SK-N-SH (cell line): ENCODE data around the gene LAGE3.

Experiments used
- CHD2 ChIP-seq: fragments of 150-350 bp; IDR thresholded peaks from 2 replicates; pipeline ENCODE4 v1.6.1; 2018; ENCODE audit warnings: low read length; ENCODE audit not compliant: partially characterized antibody
- CTCF ChIP-seq: fragments of 200-600 bp; sonication (generic); IDR thresholded peaks from 2 replicates; pipeline ENCODE4 v1.6.1; 2017; ENCODE audit warnings: antibody characterized with exemption, mild to moderate bottlenecking, moderate library complexity
- EP300 ChIP-seq, 2 experiments: IDR thresholded peaks; 2 replicates each; pipeline versions ENCODE4 v1.4.0 to v1.6.1; 2012; ENCODE audit warnings: borderline replicate concordance in 1 of 2, low read depth in 1 of 2, low read length in 1 of 2
- FOXJ3 ChIP-seq: sonication (generic); formaldehyde crosslinking; IDR thresholded peaks from 2 replicates; pipeline ENCODE4 v1.5.1; 2020; ENCODE audit warnings: mild to moderate bottlenecking, missing genetic modification reagents
- MAX ChIP-seq: IDR thresholded peaks from 2 replicates; pipeline ENCODE4 v1.4.0; 2012; ENCODE audit warnings: low read depth
- PBX3 ChIP-seq: IDR thresholded peaks from 2 replicates; pipeline ENCODE4; 2012
- POLR2AphosphoS5 ChIP-seq: IDR thresholded peaks from 2 replicates; pipeline ENCODE4 v1.6.1; 2012; ENCODE audit warnings: low read depth, low read length
- REST ChIP-seq: IDR thresholded peaks from 2 replicates; pipeline ENCODE4 v1.6.1; 2012; ENCODE audit warnings: mild to moderate bottlenecking, low read depth, low read length, moderate library complexity
- SMC3 ChIP-seq: IDR thresholded peaks from 2 replicates; pipeline ENCODE4 v1.6.1; 2012; ENCODE audit warnings: low read depth, low read length, improper control_type of control experiment
- TAF1 ChIP-seq: IDR thresholded peaks from 2 replicates; pipeline ENCODE4 v1.6.1; 2012; ENCODE audit warnings: low read depth, mild to moderate bottlenecking, low read length, moderate library complexity, borderline replicate concordance
- TEAD4 ChIP-seq: IDR thresholded peaks from 2 replicates; pipeline ENCODE4 v1.4.0; 2012; ENCODE audit warnings: mild to moderate bottlenecking, borderline replicate concordance; ENCODE audit not compliant: insufficient read depth
- YY1 ChIP-seq: IDR thresholded peaks from 2 replicates; pipeline ENCODE4 v1.4.0; 2012; ENCODE audit warnings: low read depth, mild to moderate bottlenecking

- no peak for TF ChIP-seq YY1
- TF ChIP-seq TAF1: no peak
- no peak for TF ChIP-seq CTCF
- TF ChIP-seq PBX3: no peak
- TF ChIP-seq MAX: no peak
- TF ChIP-seq EP300 (IDR thresholded peaks at IDR 0.05; ENCODE audit: borderline replicate concordance in 1 of 2, low read depth in 1 of 2, low read length in 1 of 2): no peak
- no peak for TF ChIP-seq FOXJ3 (CRISPR knock-in tag)
- no peak for TF ChIP-seq SMC3
- TF ChIP-seq REST: no peak
- TF ChIP-seq CHD2: no peak
- no peak for TF ChIP-seq POLR2AphosphoS5
- TF ChIP-seq TEAD4: no peak
Observed at GRCh38 chrX:154441564-154441963, 37.5 kb downstream of the LAGE3 start.
